Gastroesophageal sphincter (tissue), 4 donors: Measurements from ENCODE around the gene MPST. TPM values are rescaled to one million over a fixed set of nuclear protein-coding genes. Genes with fewer than 3 reads are reported as not detected.

Experiments used
- ATAC-seq: fragments of 150-250 bp; one replicate; pipeline ENCODE4 v1.9.1; 2016; ENCODE audit warnings: mild to moderate bottlenecking, moderate library complexity
- H3K27ac ChIP-seq, 4 donors: fragments of 200-600 bp; sonication (generic) in 3 of 4; 1 replicate in 3 of 4; 2 replicates in 1 of 4; pipeline ENCODE4 v1.5.1; 2016 to 2019
- H3K27me3 ChIP-seq: fragments of 200-600 bp; sonication (generic); one replicate; pipeline ENCODE4 v1.5.1; 2019
- H3K36me3 ChIP-seq, 2 donors: fragments of 200-600 bp; sonication (generic); one replicate each; pipeline ENCODE4 v1.5.1; 2019; ENCODE audit warnings: control low read depth in 1 of 2
- H3K4me1 ChIP-seq, 3 donors: fragments of 200-600 bp; sonication (generic); 1 replicate in 2 of 3; 2 replicates in 1 of 3; pipeline ENCODE4 v1.5.1; 2016 to 2019; ENCODE audit warnings: control low read depth in 2 of 3
- H3K4me3 ChIP-seq, 2 donors: fragments of 200-600 bp; sonication (generic); one replicate each; pipeline ENCODE4 v1.5.1; 2019; ENCODE audit warnings: mild to moderate bottlenecking in 1 of 2, moderate library complexity in 1 of 2
- H3K9me3 ChIP-seq, 3 donors: fragments of 200-600 bp; sonication (generic); one replicate each; pipeline ENCODE4 v1.5.1; 2017 to 2019; ENCODE audit warnings: control low read depth in 2 of 3
- CTCF ChIP-seq, 4 experiments: fragments of 200-600 bp in 2 of 4; fragments of 450-650 bp in 2 of 4; sonication (generic) in 1 of 4; IDR thresholded peaks; one replicate each; pipeline ENCODE4 v1.5.1; 2017 to 2019; ENCODE audit warnings: antibody characterized with exemption in 4 of 4, mild to moderate bottlenecking in 2 of 4, moderate library complexity in 2 of 4
- EP300 ChIP-seq: sonication (generic); formaldehyde crosslinking; IDR thresholded peaks from one replicate; pipeline ENCODE4 v1.6.1; 2017; ENCODE audit warnings: antibody characterized with exemption, mild to moderate bottlenecking
- POLR2A ChIP-seq, 2 donors: fragments of 450-650 bp; IDR thresholded peaks; one replicate each; pipeline ENCODE4 v1.6.1; 2017; ENCODE audit warnings: antibody characterized with exemption in 2 of 2, mild to moderate bottlenecking in 2 of 2, moderate library complexity in 1 of 2
- POLR2AphosphoS5 ChIP-seq: sonication (generic); formaldehyde crosslinking; IDR thresholded peaks from one replicate; pipeline ENCODE4 v1.6.1; 2017; ENCODE audit warnings: antibody characterized with exemption
- WGBS, 2 donors: methylation state at CpG; one replicate each; pipeline ENCODE4 v1.1.5; 2018; ENCODE audit warnings: low coverage in 1 of 2; 5-methylcytosine and 5-hydroxymethylcytosine counted together
- small RNA-seq, 4 donors: library from RNA; depleted of rRNA; stranded (forward); fragments of <200 nt; gene quantifications; one replicate each; pipeline ENCODE3, GENCODE V24; 2016
- total RNA-seq, 4 donors: library from RNA; depleted of rRNA; stranded (reverse); fragments of >200 nt; gene quantifications; one replicate each; pipeline ENCODE4 v1.1.0, GENCODE V29; 2016

MPST gene
- total RNA-seq, 4 donors from 2014 or later = 102 to 144 (median 113) TPM

GRCh38 chr22:37075822-37076433 lies 56.4 kb downstream of the MPST start:
- TF ChIP-seq POLR2A (IDR thresholded peaks at IDR 0.05) (no peak), POLR2AphosphoS5 (no peak), EP300 (no peak), CTCF (IDR thresholded peaks at IDR 0.05) (no peak)
- 57 to 67% methylated on average over 2 to 7 of the region's 9 CpGs for WGBS, 2 donors
- peaks cover 75% of the 10 kb centered on the region for H3K27me3 ChIP-seq
- H3K36me3 ChIP-seq = no peaks in the 10 kb centered on the region
- H3K27ac ChIP-seq = no peak overlapping the region
- H3K4me1 ChIP-seq = no peaks in the 10 kb centered on the region
- no peak for ATAC-seq
- H3K9me3 ChIP-seq = no peaks in the 10 kb centered on the region
- H3K4me3 ChIP-seq = no peak overlapping the region

GRCh38 chr22:37077802-37078448 lies 58.4 kb downstream of the MPST start:
- Histone ChIP-seq H3K4me1 (no peaks in the 10 kb centered on the region), H3K36me3 (no peaks in the 10 kb centered on the region), H3K4me3 (no peak overlapping the region), H3K27ac (no peak overlapping the region), H3K9me3 (no peaks in the 10 kb centered on the region), H3K27me3 (peaks cover 75% of the 10 kb centered on the region)
- WGBS, 2 donors = 23% methylated on average over 12 of the region's 15 CpGs; no CpG with 5 or more reads in 1 of the 2 donors
- TF ChIP-seq POLR2A (IDR thresholded peaks at IDR 0.05) (no peak), CTCF (IDR thresholded peaks at IDR 0.05) (peak in 3 of 4 experiments; percentile 49 to 82 (median 56))
- ATAC-seq = no peak

- H3K36me3 ChIP-seq = no peaks in the 10 kb centered on the region
- H3K27me3 ChIP-seq = peaks cover 63% of the 10 kb centered on the region
- no peaks in the 10 kb centered on the region for H3K4me1 ChIP-seq
- H3K27ac ChIP-seq = no peak overlapping the region
- whole genome bisulfite sequencing, 2 donors = 32 to 47% methylated on average over 3 of the region's 5 CpGs
- ATAC-seq = no peak
- TF ChIP-seq POLR2A (IDR thresholded peaks at IDR 0.05) = no peak
- no peak for TF ChIP-seq CTCF (IDR thresholded peaks at IDR 0.05)
- TF ChIP-seq EP300 = no peak
- TF ChIP-seq POLR2AphosphoS5 = no peak
- H3K4me3 ChIP-seq = no peak overlapping the region
- no peaks in the 10 kb centered on the region for H3K9me3 ChIP-seq
Observed at GRCh38 chr22:37079158-37079557, 59.6 kb downstream of the MPST start.

Small RNAs within 50 kb of the gene (small RNA-seq; reads per million reads assigned to genes)
- 0 reads per million in 4 donors for gene RF00019

Other genes starting within 250 kb of the MPST start
- gene IFT27, start 243.6 kb upstream of the MPST start, total RNA-seq = 10 to 100 TPM; 16.3 to 27.6 (median 18.4) TPM
- gene PVALB, start 202.7 kb upstream of the MPST start, total RNA-seq = not detected
- gene NCF4, start 158.7 kb upstream of the MPST start, total RNA-seq = 10 to 100 TPM in 2 of 4 donors, 1 to 10 TPM in 2; 5.4 to 20.5 (median 10.6) TPM
- 10 to 100 TPM in 1 of 4 donors, 1 to 10 TPM in 3; 1.4 to 12.0 (median 4.0) TPM for gene CSF2RB, start 106.1 kb upstream of the MPST start, total RNA-seq
- 10 to 100 TPM; 19.1 to 38.7 (median 31.7) TPM for gene TST, start 295 bp upstream of the MPST start, total RNA-seq
- gene KCTD17, start 32.0 kb downstream of the MPST start, total RNA-seq = 10 to 100 TPM; 23.3 to 33.2 (median 29.3) TPM
- not detected for gene TMPRSS6, start 90.0 kb downstream of the MPST start, total RNA-seq
- gene IL2RB, start 130.2 kb downstream of the MPST start, total RNA-seq = 1 to 10 TPM in 1 of 4 donors, under 1 TPM in 3; 0.07 to 3.1 (median 0.29) TPM
- 1 to 10 TPM in 2 of 4 donors, under 1 TPM in 2; 0.69 to 1.6 (median 1.1) TPM for gene C1QTNF6, start 168.5 kb downstream of the MPST start, total RNA-seq
- not detected for gene SSTR3, start 192.7 kb downstream of the MPST start, total RNA-seq
- gene RAC2, start 224.5 kb downstream of the MPST start, total RNA-seq = 10 to 100 TPM in 1 of 4 donors, 1 to 10 TPM in 3; 2.0 to 11.3 (median 6.4) TPM